NCI-H2227 (cell line): Measurements from ENCODE around the gene CEP72.

Experiments used
- DNase-seq: peaks from one replicate; lab custom pipeline; 2025; ENCODE audit not compliant: unreplicated experiment; lab: John Stamatoyannopoulos, UW

The CEP72 gene

GRCh38 chr5:654071-654778 lies 42.1 kb downstream of the CEP72 start:
- no peak for DNase-seq

DNA sequence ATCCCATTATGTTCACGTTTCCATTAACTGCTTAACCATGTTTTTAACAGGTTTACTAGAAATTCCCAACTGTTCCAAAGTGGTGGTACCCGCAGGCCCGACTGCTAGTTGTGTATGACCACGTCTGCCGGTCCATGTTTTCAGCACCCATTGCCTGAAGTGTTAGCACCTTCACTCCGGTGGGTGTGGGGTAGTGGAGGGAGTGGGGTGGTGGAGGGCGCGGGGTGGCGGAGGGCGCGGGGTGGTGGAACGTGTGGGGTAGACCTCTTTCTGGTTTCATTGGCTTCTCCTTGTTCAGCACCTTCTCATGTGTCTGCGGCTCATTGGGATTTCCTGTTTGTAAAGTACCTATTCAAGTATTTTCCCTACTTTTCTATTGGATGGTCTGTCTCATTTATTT lies 43.3 kb downstream of the CEP72 start:
- no peak for DNase-seq

DNA sequence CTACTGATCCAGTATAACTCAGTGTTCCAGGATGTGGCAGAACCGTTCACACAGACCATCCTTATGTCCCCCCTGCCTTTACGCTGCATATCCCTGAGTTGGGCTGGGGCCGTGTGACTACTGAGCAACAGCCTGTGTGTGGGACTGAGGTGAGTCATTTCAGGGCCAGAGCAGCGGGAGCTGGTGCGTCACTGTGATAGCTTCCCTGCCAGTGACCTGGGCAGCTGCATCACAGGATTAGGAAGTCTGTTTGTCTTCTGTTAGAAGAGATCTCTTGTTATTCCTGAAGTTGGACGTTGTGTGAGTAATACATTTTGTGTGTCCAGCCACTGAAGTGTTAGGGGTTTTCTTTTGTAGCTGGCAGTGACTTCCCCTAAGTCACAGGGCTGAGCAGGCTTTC lies 45.4 kb downstream of the CEP72 start:
- no peak for DNase-seq

- no peak for DNase-seq
Measured at GRCh38 chr5:658103-658502, 46.0 kb downstream of the CEP72 start.

GRCh38 chr5:659496-660263 lies 47.5 kb downstream of the CEP72 start:
- no peak for DNase-seq

DNA sequence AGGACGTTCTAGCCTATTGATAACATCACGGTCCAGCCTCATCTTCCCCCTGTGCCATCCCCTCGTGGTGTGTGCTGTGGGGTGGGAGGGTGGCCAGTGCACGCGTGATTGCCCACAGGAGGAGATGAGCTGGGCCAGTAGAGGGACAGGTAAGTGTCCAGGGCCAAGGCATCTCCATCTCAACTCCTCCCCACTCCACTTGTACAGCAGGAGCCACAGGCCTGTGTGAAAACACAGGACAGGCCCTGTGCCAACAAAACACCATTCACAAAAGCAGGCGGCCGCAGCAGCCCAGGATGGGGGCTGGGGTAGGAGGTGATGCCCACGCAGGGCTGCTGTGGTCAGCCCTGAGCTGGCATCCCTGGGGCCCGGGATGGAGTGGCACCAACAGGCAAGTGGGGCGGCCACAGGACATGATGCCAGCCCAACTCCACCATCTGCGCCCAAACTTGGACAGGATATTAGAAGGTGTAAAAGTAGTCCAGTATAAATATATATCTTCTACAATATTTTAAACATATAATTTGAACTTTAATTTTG lies 48.4 kb downstream of the CEP72 start:
- DNase-seq = no peak

DNA sequence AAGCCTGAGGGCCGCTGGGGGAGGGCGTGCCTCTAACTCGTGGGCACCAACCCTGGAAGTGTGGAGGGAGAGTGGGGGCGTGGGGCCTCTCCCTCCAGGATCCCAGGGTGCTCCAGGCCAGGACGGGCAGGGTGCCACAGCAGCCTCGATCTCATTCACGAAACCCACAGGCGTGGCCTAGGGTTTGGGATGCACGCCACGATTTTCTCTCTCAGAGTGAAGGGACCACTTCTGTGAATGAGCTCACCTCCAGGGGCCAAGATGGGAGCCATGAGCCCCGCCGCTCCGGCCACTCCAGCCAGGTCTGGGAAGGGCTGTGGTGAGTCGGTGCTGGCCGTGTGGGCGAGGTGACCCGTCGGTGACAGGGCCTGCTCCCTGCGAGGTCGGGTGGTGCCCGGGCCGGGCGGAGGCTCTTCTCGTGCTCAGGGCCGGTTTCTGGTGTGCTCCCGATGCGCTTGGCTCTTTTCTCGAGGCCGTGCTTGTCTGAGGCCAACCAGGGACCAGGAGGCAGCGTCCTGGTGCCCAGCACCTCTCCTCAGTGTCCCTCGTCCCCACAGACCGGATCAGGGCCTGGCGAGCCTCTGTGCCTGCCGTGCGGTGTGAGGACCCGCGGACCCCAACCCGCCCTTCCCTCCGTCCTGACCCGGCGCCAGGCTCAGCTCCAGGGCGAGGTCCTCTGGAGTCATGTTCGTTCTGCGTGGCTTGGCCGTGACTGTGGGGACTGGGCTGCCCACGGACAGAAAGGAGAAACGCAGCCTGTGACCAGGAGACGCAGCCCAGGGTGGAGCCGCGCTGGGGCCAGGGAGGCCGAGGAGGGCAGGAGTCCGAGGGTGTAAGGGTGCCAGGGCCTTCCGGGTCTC lies 50.0 kb downstream of the CEP72 start:
- DNase-seq = no peak

DNA sequence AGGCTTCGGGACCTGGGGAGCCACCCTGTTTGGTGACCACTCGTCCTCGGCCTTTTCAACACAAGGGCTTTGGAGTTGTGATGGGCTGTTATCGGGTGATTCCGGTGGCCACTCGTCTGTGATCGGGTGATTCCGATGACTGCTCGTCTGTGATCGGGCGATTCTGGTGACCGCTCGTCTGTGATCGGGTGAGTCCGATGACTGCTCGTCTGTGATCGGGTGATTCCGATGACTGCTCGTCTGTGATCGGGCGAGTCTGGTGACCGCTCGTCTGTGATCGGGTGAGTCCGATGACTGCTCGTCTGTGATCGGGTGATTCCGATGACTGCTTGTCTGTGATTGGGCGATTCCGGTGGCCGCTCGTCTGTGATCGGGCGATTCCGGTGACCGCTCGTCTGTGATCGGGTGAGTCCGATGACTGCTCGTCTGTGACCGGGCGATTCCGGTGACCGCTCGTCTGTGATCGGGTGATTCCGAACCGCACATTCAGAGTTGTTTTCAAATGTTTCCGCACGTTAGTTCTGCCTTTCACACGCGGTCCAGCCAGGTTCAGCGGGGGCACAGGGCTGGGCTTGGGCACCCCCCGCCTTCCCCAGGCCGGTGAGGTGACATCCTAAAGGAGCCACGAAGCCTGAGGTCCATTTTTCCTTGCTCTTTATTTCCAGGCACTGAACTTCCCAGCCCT lies 50.8 kb downstream of the CEP72 start:
- no peak for DNase-seq

DNA sequence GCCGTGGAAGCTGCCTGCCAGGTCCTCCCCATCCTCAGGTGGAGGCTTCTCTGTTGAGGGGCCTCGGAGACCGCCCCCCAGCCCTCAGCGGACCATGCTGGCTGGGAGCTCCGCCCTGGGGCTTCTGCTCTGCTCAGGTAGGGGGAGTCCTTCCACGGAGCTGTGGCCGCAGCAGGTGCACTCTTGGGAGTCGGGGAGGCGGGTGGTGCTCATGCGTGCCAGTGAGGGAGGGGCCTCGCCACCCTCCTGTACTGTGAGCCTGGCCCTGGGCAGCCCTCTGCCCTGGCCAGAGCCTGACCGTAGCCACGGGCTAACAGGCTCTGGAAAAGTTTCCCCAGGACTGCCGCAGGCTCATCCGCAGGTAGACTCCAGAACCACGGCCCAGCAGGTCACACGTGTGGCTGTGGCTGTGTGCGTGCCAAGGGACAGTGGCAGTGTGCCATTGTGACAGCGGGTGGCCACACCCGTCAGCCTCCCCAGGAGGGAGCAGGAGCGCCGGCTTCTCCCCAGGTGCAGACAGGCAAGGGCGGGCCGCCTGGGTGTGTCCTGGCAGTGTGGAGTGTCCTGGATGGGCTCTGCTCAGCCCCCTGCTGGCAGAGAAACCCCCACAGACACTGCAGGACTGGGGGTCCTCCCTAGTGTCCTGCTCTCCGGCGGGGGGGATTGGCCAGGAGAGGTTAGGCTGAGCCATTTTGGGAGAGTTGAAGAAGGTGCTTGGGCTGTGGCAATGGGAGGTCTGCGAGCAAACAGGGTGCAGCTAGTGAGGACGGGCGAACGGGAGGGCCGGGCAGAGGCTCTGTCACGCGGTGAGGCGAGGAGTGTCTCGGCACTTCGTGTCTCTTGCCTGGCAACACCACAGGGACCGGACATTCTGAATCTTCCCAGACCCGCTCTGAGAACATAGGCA lies 51.5 kb downstream of the CEP72 start:
- no peak for DNase-seq

DNA sequence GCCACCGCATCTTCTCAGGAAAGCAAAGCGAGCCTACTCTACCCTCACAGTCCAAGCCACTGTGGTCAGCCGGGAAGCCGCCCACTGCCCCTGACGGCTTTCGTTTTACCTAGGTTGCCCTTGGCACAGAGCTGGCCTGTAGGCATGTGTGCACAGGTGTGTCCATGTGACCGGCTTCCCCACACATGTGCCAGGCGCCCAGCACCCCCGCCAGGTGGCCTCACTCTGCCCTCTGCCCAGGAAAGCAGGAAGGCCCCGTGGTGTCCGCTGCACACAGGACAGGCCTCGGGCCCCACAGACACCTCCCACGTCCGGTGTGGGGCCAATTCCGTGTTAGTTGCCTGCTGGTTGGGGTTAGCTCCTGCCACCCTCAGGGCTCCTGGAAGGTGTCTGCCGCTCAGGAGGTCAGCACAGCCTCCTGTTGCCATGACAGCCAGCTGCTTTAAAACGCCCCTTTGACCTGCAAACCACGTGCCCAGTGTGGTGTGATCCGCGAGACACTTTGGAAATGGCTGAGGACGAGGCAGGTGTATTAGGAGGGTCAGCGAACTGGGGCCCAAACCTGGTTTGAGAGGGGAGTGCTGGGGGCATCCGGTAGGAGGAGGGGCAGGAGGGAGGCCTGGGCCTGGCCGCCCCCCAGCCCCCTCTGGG lies 52.3 kb downstream of the CEP72 start:
- DNase-seq = no peak

DNA sequence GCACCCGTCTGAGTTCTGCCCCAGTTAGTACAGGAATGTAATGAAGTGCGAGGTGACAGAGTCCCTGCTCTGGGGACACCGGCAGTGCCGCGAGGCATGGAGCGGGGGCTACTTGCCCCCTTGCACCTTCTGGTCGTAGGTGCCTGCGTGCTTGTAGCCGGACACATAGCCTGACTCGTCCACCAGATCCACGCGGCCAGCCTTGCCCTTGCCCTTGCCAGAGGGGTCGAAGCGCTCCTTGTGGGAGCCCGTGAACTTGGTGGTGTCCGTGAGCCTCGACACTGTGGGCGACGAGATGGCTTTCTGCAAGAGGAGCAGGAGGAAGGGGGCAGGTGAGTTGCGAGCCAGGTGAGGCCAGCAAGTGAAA lies 52.8 kb downstream of the CEP72 start:
- no peak for DNase-seq

DNA sequence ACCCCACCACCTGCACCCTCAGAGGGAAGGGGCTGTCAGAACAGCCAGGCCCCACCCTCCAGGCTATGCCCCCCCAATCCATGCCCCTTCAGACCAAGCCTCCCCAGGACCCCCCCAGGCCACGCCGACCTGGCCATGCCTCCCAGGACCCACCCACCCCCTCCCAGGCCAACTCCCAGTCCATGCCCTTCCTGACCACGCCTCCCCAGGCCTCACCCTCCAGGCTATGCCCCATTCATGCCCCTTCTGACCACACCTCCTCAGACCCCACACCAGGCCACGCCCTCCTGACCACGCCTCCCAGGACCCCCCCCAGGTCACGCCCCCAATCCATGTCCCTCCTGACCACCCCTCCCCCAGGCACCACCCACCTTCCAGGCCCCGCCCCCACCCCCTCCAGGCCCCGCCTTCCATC lies 53.4 kb downstream of the CEP72 start:
- no peak for DNase-seq

- DNase-seq = no peak
Measured at GRCh38 chr5:665956-666711, 54.0 kb downstream of the CEP72 start.

- DNase-seq = no peak
Measured at GRCh38 chr5:666816-667498, 54.8 kb downstream of the CEP72 start.

GRCh38 chr5:668283-668995 lies 56.3 kb downstream of the CEP72 start:
- DNase-seq = no peak

- no peak for DNase-seq
Measured at GRCh38 chr5:669111-669841, 57.1 kb downstream of the CEP72 start.
